GM11168 (cell line): ENCODE results near the gene LUZP1.

Experiments used
- in situ Hi-C: fragments of 300-500 bp; cut with MboI; formaldehyde crosslinking; loops from one replicate; pipeline ENCODE4 v1.12.0; 2022; ENCODE audit warnings: low sequenced_read_pairs; ENCODE audit not compliant: unreplicated experiment

LUZP1 gene

GRCh38 chr1:23159963-23160877 is 8.4 kb downstream of the LUZP1 start:
- in situ Hi-C loops = no loop called here

- in situ Hi-C loops = no loop called here
These were observed 11.7 kb downstream of the LUZP1 start for GRCh38 chr1:23156940-23157339.

GRCh38 chr1:23152966-23153684 is 15.5 kb downstream of the LUZP1 start:
- in situ Hi-C loops = no loop called here

- in situ Hi-C loops = no loop called here
These were observed 17.9 kb downstream of the LUZP1 start for GRCh38 chr1:23150742-23151141.

DNA sequence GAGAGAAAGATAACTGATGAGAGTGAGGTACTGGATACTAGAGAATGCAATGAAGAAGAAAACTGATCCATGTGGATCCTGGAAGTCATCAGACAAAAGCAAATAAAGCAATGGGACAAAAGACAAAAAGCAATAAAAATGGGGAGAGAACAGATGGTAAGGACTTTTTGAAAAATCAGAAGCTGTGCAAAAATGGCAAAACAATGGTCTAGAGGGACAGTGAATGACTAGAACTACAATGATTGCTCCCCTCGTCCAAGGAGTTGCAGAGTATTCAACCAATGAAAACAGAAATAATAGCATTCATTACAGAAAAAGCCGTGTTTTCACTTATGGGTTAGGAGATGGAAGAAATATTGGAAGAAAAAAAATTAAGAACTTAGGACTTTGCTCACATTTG is 18.5 kb downstream of the LUZP1 start:
- in situ Hi-C loops = no loop called here

- in situ Hi-C loops = no loop called here
These were observed 19.5 kb downstream of the LUZP1 start for GRCh38 chr1:23149114-23149513.

DNA sequence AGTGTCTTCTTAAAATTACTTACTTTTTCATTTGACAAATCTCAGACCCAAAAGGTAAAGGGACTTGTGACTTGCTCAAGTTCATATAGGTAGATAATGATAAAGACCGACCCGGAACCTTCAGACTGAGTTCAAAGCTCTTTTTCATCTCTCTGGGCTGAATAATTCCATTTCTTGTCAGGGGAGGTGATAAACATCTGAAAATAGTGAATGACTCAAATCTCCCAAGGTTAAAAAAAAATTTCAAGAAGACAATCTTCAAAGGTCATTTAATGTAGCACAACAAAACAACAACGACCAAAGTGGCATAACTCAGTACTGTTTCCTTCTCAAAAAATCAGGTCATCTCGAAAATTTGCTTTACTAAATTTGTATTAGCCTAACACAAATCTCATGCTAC is 20.6 kb downstream of the LUZP1 start:
- in situ Hi-C loops = no loop called here

GRCh38 chr1:23140940-23141596 is 27.6 kb downstream of the LUZP1 start:
- in situ Hi-C loops = no loop called here

DNA sequence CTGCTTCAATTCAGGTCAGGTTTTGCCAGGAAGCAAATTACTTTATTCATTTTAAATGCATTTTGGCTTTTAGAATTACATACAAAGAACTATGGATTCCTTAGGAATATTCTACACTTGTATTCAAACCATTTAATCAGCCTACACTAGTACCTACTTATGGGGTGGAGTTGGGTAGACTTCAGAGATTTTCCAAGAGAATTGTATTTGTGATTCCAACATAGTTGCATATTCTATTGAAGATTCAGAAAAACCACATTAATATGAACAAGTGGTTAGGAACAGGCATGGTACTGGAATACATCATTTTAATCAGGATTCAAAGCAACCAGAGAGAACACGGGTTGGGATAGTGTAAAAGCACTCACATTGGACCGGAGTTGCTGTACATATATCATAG is 33.4 kb downstream of the LUZP1 start:
- in situ Hi-C loops = no loop called here

DNA sequence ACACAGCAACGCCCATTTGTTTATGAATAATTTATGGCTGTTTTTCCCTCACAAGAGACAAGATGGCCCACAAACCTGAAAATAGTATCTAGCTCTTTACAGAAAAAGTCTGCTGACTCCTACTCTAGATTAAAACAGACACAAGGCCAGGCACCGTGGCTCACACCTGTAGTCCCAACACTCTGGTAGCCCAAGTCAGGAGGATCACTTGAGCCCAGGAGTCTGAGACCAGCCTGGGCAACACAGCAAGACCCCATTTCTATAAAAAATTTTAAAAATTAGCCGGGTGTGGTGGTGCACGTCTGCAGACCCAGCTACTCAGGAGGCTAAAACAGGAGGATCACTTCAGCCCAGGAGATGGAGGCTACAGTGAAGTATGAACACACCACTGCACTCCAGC is 34.6 kb downstream of the LUZP1 start:
- in situ Hi-C loops = no loop called here

- in situ Hi-C loops = no loop called here
These were observed 35.1 kb downstream of the LUZP1 start for GRCh38 chr1:23133587-23133986.

- in situ Hi-C loops = no loop called here
These were observed 36.6 kb downstream of the LUZP1 start for GRCh38 chr1:23132033-23132432.

- in situ Hi-C loops = no loop called here
These were observed 38.8 kb downstream of the LUZP1 start for GRCh38 chr1:23129846-23130245.

DNA sequence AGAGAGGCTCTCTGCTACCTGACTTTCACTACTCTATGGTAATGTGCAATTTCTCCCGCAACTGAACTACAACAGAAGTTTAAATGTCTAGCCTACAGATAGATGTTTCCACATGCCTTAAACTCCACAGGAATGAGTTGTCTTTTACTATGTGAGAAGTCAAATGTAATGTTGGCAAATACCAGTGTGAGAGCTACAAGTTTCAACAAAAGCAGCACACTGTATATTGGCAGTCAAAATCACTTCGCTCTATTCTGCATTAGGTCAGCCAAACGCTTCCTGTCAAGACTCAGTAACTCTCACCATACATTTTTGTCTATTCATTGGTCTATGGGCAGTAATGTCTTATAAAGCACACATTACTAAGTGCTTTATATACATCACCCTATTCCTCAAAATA is 41.9 kb downstream of the LUZP1 start:
- in situ Hi-C loops = no loop called here

DNA sequence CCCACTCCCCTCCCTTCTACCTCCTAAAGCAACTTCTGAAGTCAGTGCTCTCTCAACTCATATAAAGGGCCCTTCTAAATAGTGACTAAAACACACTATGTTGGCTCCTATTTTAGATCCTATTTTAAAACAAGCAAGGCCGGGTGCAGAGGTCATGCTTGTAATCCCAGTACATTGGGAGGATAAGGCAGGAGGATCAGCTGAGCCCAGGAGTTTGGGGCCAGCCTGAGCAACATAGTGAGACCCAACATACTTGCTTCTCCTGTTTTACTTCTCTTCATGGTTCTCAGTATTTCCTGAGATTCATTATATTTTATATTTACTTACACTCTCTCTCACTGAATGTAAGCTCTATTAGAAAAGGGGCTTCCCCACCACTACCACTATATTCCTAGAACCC is 42.5 kb downstream of the LUZP1 start:
- in situ Hi-C loops = no loop called here

GRCh38 chr1:23125489-23125888 is 43.2 kb downstream of the LUZP1 start:
- in situ Hi-C loops = no loop called here

DNA sequence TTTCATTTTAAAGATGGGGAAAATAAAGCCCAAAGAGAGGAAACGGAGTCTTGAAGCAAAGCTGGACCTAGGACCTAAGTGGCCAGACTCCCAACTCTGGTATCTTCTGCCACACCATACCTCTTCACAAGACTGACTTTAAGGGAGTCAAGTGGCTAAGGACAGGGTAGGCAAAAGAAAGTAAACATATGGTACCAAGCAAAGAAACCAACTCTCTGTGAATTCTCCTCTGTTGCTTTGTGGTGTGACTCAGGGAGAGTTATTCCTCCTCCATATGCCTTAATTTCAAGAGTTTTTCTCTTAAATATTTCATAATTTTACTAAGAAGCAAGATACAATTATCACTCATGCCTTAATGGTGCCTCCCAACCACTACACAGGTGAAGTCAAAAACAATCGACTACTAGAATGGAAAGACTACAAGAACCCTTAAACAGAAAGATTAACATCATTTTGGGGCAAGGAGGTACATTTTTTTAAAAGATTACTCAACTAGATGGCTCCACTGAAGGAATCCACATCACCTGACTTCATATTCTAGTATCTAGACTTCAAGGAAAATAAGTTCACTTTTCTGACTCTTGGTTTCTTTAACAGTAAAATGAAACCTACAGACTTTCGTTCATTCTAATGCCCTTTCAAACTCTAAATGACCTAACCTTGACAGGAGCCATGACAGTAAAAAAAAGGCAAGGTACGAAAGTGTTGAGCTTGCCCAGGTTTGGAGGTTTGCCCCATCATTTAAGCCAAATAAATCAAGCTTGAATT is 44.2 kb downstream of the LUZP1 start:
- in situ Hi-C loops = no loop called here

DNA sequence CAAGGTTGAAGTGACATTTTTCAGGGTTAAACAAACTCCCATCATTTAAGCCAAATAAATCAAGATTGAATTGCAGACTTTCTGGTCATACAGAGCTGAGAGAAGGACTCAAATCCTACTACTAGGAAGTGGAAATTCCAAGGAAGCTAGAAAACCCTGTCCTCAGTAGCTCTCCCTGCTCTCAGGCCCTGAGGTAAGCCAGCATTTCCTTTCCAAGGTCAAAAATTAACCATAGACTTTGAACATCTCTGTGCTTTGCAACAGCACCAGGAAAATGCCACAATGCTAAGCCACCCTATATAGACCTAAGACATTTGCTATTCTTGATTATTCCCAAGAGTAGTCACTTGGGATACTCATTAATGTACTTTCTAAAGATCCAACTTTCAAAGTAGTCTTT is 45.1 kb downstream of the LUZP1 start:
- in situ Hi-C loops = no loop called here

GRCh38 chr1:23122796-23123195 is 45.9 kb downstream of the LUZP1 start:
- in situ Hi-C loops = no loop called here

GRCh38 chr1:23122023-23122748 is 46.5 kb downstream of the LUZP1 start:
- in situ Hi-C loops = no loop called here
